ENCODE measurements around the gene CELF5.

CELF5 gene

GRCh38 chr19:3319643-3320353 lies 95.3 kb downstream of the CELF5 start:
- Histone ChIP-seq H3K27ac (replicated peaks; ENCODE audit: low read length) (no peak overlapping the region), H2BK120ac (ENCODE audit: low read depth, low read length) (no peak overlapping the region), H3K4me1 (ENCODE audit: control insufficient read depth in 2 of 2, insufficient read depth in 1 of 2, low read depth in 1 of 2, low read length in 2 of 2) (no peaks in the 10 kb centered on the region), H3K23ac (ENCODE audit: low read depth, low read length, poor library complexity) (no peak overlapping the region), H3K27me3 (ENCODE audit: control insufficient read depth in 3 of 3, insufficient read depth in 3 of 3, low read depth in 1 of 3, low read length in 3 of 3) (no peaks in the 10 kb centered on the region), H3K36me3 (replicated peaks in 1 of 2; ENCODE audit: control insufficient read depth in 2 of 2, insufficient read depth in 2 of 2, low read length in 2 of 2) (no peaks in the 10 kb centered on the region), H3K79me1 (ENCODE audit: low read depth, low read length) (peaks cover 7% of the 10 kb centered on the region), H3K18ac (ENCODE audit: low read length) (no peak overlapping the region), H2BK15ac (ENCODE audit: low read length) (peak overlapping the region; percentile 37), H3K14ac (ENCODE audit: low read length) (no peak overlapping the region), H3K4me2 (ENCODE audit: insufficient read depth, low read length, poor library complexity, severe bottlenecking) (no peak overlapping the region), H2AK5ac (ENCODE audit: low read depth, low read length) (peak overlapping the region; percentile 63), H2BK12ac (ENCODE audit: low read length) (no peak overlapping the region), H4K91ac (ENCODE audit: low read depth, low read length, poor library complexity) (no peak overlapping the region), H3K9ac (ENCODE audit: low read depth, low read length, poor library complexity) (peak overlapping the region; percentile 44), H2BK5ac (ENCODE audit: low read length) (peak overlapping the region; percentile 13), H3K9me3 (replicated peaks in 1 of 2; ENCODE audit: control insufficient read depth in 2 of 2, insufficient read depth in 1 of 2, low read depth in 1 of 2, low read length in 2 of 2) (no peaks in the 10 kb centered on the region), H3K4me3 (ENCODE audit: low read length in 2 of 2) (peak overlapping the region in 1 of 2 donors; percentile 18), H2AFZ (ENCODE audit: low read length) (no peak overlapping the region), H4K8ac (ENCODE audit: low read depth, low read length) (peak overlapping the region; percentile 43), H3K4ac (ENCODE audit: low read length) (no peak overlapping the region)
- WGBS, 2 donors (ENCODE audit: extremely low coverage in 2 of 2, insufficient read length in 2 of 2, insufficient replicate concordance in 1 of 2), result 100% methylated on average over 1 of the region's 18 CpGs; no CpG with 5 or more reads in 1 of the 2 donors
- no peak for DNase-seq (ENCODE audit: low spot score)

- Histone ChIP-seq H2BK12ac (ENCODE audit: low read length) (no peak overlapping the region), H3K14ac (ENCODE audit: low read length) (no peak overlapping the region), H2BK15ac (ENCODE audit: low read length) (no peak overlapping the region), H3K9me3 (replicated peaks in 1 of 2; ENCODE audit: control insufficient read depth in 2 of 2, insufficient read depth in 1 of 2, low read depth in 1 of 2, low read length in 2 of 2) (no peaks in the 10 kb centered on the region), H3K23ac (ENCODE audit: low read depth, low read length, poor library complexity) (no peak overlapping the region), H3K27me3 (ENCODE audit: control insufficient read depth in 3 of 3, insufficient read depth in 3 of 3, low read depth in 1 of 3, low read length in 3 of 3) (no peaks in the 10 kb centered on the region), H3K18ac (ENCODE audit: low read length) (no peak overlapping the region), H4K91ac (ENCODE audit: low read depth, low read length, poor library complexity) (no peak overlapping the region), H2AK5ac (ENCODE audit: low read depth, low read length) (no peak overlapping the region), H3K4me1 (ENCODE audit: control insufficient read depth in 2 of 2, insufficient read depth in 1 of 2, low read depth in 1 of 2, low read length in 2 of 2) (no peaks in the 10 kb centered on the region), H2AFZ (ENCODE audit: low read length) (no peak overlapping the region), H2BK5ac (ENCODE audit: low read length) (peak overlapping the region; percentile 13), H3K27ac (replicated peaks; ENCODE audit: low read length) (no peak overlapping the region), H2BK120ac (ENCODE audit: low read depth, low read length) (no peak overlapping the region), H4K8ac (ENCODE audit: low read depth, low read length) (peak overlapping the region; percentile 43), H3K4ac (ENCODE audit: low read length) (no peak overlapping the region), H3K4me3 (ENCODE audit: low read length in 2 of 2) (no peak overlapping the region), H3K79me1 (ENCODE audit: low read depth, low read length) (peaks cover 10% of the 10 kb centered on the region), H3K9ac (ENCODE audit: low read depth, low read length, poor library complexity) (no peak overlapping the region), H3K4me2 (ENCODE audit: insufficient read depth, low read length, poor library complexity, severe bottlenecking) (no peak overlapping the region), H3K36me3 (replicated peaks in 1 of 2; ENCODE audit: control insufficient read depth in 2 of 2, insufficient read depth in 2 of 2, low read length in 2 of 2) (no peaks in the 10 kb centered on the region)
- WGBS, 2 donors (ENCODE audit: extremely low coverage in 2 of 2, insufficient read length in 2 of 2, insufficient replicate concordance in 1 of 2), result no CpG with 5 or more reads among the region's 29 CpGs
- DNase-seq (ENCODE audit: low spot score), result no peak
Observed at GRCh38 chr19:3320354-3320670, 95.9 kb downstream of the CELF5 start.

GRCh38 chr19:3320853-3321252 lies 96.4 kb downstream of the CELF5 start:
- no CpG with 5 or more reads among the region's 8 CpGs for WGBS, 2 donors (ENCODE audit: extremely low coverage in 2 of 2, insufficient read length in 2 of 2, insufficient replicate concordance in 1 of 2)

GRCh38 chr19:3321696-3322095 lies 97.2 kb downstream of the CELF5 start:
- Histone ChIP-seq H3K9me3 (replicated peaks in 1 of 2; ENCODE audit: control insufficient read depth in 2 of 2, insufficient read depth in 1 of 2, low read depth in 1 of 2, low read length in 2 of 2) (no peaks in the 10 kb centered on the region), H3K36me3 (replicated peaks in 1 of 2; ENCODE audit: control insufficient read depth in 2 of 2, insufficient read depth in 2 of 2, low read length in 2 of 2) (no peaks in the 10 kb centered on the region), H2BK12ac (ENCODE audit: low read length) (no peak overlapping the region), H2BK5ac (ENCODE audit: low read length) (peak overlapping the region; percentile 32), H4K8ac (ENCODE audit: low read depth, low read length) (no peak overlapping the region), H3K27ac (replicated peaks; ENCODE audit: low read length) (no peak overlapping the region), H3K18ac (ENCODE audit: low read length) (peak overlapping the region; percentile 36), H2AK5ac (ENCODE audit: low read depth, low read length) (no peak overlapping the region), H3K79me1 (ENCODE audit: low read depth, low read length) (peaks cover 10% of the 10 kb centered on the region), H3K4me3 (ENCODE audit: low read length in 2 of 2) (no peak overlapping the region), H3K4ac (ENCODE audit: low read length) (no peak overlapping the region), H3K9ac (ENCODE audit: low read depth, low read length, poor library complexity) (no peak overlapping the region), H2BK120ac (ENCODE audit: low read depth, low read length) (no peak overlapping the region), H3K23ac (ENCODE audit: low read depth, low read length, poor library complexity) (no peak overlapping the region), H3K4me2 (ENCODE audit: insufficient read depth, low read length, poor library complexity, severe bottlenecking) (no peak overlapping the region), H3K14ac (ENCODE audit: low read length) (no peak overlapping the region), H3K27me3 (ENCODE audit: control insufficient read depth in 3 of 3, insufficient read depth in 3 of 3, low read depth in 1 of 3, low read length in 3 of 3) (no peaks in the 10 kb centered on the region), H2BK15ac (ENCODE audit: low read length) (no peak overlapping the region), H2AFZ (ENCODE audit: low read length) (no peak overlapping the region), H3K4me1 (ENCODE audit: control insufficient read depth in 2 of 2, insufficient read depth in 1 of 2, low read depth in 1 of 2, low read length in 2 of 2) (no peaks in the 10 kb centered on the region), H4K91ac (ENCODE audit: low read depth, low read length, poor library complexity) (no peak overlapping the region)
- DNase-seq (ENCODE audit: low spot score), result no peak
- no CpG with 5 or more reads among the region's 6 CpGs for WGBS, 2 donors (ENCODE audit: extremely low coverage in 2 of 2, insufficient read length in 2 of 2, insufficient replicate concordance in 1 of 2)

More at GRCh38 chr19:3320853-3321252, 96.4 kb downstream of the CELF5 start:
- H4K8ac ChIP-seq (ENCODE audit: low read depth, low read length), result no peak overlapping the region
- no peak for DNase-seq (ENCODE audit: low spot score)
- H3K4me1 ChIP-seq (ENCODE audit: control insufficient read depth in 2 of 2, insufficient read depth in 1 of 2, low read depth in 1 of 2, low read length in 2 of 2), result no peaks in the 10 kb centered on the region
- H3K79me1 ChIP-seq (ENCODE audit: low read depth, low read length), result peaks cover 10% of the 10 kb centered on the region
- H3K4ac ChIP-seq (ENCODE audit: low read length), result no peak overlapping the region
- no peaks in the 10 kb centered on the region for H3K9me3 ChIP-seq (replicated peaks in 1 of 2; ENCODE audit: control insufficient read depth in 2 of 2, insufficient read depth in 1 of 2, low read depth in 1 of 2, low read length in 2 of 2)
- H3K36me3 ChIP-seq (replicated peaks in 1 of 2; ENCODE audit: control insufficient read depth in 2 of 2, insufficient read depth in 2 of 2, low read length in 2 of 2), result no peaks in the 10 kb centered on the region
- H2BK12ac ChIP-seq (ENCODE audit: low read length), result no peak overlapping the region
- H3K23ac ChIP-seq (ENCODE audit: low read depth, low read length, poor library complexity), result no peak overlapping the region
- H2BK5ac ChIP-seq (ENCODE audit: low read length), result peak overlapping the region; percentile 32
- H2BK120ac ChIP-seq (ENCODE audit: low read depth, low read length), result no peak overlapping the region
- H3K14ac ChIP-seq (ENCODE audit: low read length), result no peak overlapping the region
- H2BK15ac ChIP-seq (ENCODE audit: low read length), result no peak overlapping the region
- no peak overlapping the region for H3K4me2 ChIP-seq (ENCODE audit: insufficient read depth, low read length, poor library complexity, severe bottlenecking)
- H3K27me3 ChIP-seq (ENCODE audit: control insufficient read depth in 3 of 3, insufficient read depth in 3 of 3, low read depth in 1 of 3, low read length in 3 of 3), result no peaks in the 10 kb centered on the region
- H3K18ac ChIP-seq (ENCODE audit: low read length), result no peak overlapping the region
- no peak overlapping the region for H3K27ac ChIP-seq (replicated peaks; ENCODE audit: low read length)
- H4K91ac ChIP-seq (ENCODE audit: low read depth, low read length, poor library complexity), result no peak overlapping the region
- no peak overlapping the region for H2AK5ac ChIP-seq (ENCODE audit: low read depth, low read length)
- H3K4me3 ChIP-seq (ENCODE audit: low read length in 2 of 2), result no peak overlapping the region
- H3K9ac ChIP-seq (ENCODE audit: low read depth, low read length, poor library complexity), result no peak overlapping the region
- no peak overlapping the region for H2AFZ ChIP-seq (ENCODE audit: low read length)
